ENCODE data around the gene IGSF5.

GRCh38 chr21:39737376-39738000 is 7.5 kb upstream of the IGSF5 start:
- TF ChIP-seq ZNF280D (tag by site-specific recombination; IDR thresholded peaks at IDR 0.05), result no peak
- TF ChIP-seq ZNF792 (tag by site-specific recombination; IDR thresholded peaks at IDR 0.05), result no peak
